ENCODE data around the gene PUDP.
"Not testable (repeated sequence)": the region's sequence is repeated elsewhere in the genome, so short reads cannot be mapped to it uniquely, and the experiment has no call there.

The PUDP gene

DNA sequence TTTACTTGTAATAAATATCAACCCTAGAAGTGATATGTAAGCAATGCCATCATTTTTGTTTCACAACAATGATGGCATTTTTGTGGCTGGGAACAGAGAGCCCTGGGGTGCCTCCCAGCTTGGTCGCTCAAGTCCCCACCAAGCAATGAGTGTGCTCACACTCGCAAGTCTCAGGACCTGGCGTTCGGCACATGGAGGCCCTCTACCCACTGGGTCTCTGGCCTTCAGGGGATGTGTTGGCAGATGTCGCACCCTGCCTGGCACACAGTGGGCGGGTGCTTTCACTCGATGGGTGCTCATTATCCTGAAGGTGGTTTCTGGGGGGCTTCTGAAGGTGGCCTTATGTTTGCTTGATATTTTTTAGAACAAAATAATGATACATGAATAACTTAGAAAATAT, 75.1 kb downstream of the PUDP start:
- no peak for DNase-seq

DNA sequence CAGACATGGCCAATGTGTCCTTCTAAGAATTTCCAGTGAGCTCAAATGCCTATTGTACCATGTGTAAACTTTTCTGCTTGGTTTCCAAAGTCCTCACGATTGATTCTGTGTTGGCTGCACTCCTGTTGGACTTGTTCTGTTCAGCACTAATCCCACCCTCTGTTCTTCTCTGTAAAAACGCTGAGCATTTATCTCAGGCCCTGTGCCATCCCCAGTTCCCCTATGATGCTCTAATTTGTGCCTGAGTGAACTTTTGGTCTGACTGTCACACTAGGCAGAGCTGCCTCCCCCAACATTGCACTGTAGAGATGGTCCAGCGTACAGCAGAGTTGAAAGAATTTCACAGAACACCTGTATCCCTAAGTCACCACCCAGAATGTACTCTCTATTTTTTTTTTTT, 76.6 kb downstream of the PUDP start:
- DNase-seq: no peak

DNA sequence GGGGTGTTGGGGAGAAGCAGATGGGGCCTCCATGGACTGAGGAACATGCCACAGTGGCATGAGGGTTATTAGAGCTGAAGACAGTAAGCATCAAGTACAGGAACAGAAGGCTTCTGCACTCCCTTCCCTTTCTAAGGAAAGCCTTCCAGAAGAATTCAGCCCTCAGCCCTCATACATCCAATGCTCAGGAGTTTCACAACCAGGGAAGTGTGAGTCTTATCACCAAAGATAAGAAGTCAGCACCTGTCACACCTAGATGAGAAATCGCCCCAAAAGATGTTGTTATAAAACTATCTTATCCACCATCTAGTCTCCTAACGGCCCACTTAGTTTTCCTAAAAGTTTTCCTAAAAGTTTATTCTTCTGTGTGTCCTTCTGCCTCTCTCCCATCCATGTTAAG, 78.4 kb downstream of the PUDP start:
- no peak for DNase-seq

DNA sequence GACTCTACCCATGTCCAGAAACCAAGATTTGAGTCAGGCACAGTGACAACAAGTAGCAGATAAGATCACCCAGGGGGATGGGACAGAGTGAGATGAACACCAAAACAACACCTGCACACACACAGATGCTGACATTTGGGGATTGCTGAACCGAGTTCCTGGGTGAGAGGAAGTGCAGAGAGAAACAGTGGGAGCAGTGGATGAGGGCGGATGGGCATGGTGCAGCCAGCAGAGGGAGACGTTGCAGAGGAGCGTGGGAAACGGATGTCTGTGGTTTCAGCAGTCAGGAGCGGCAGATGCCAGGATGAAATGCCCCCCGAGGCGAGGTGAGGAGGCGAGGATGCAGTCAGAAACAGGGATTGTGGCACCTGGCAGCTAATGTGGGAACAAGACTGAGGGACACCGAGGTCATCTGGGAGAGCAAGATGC, 79.0 kb downstream of the PUDP start:
- DNase-seq: no peak

DNA sequence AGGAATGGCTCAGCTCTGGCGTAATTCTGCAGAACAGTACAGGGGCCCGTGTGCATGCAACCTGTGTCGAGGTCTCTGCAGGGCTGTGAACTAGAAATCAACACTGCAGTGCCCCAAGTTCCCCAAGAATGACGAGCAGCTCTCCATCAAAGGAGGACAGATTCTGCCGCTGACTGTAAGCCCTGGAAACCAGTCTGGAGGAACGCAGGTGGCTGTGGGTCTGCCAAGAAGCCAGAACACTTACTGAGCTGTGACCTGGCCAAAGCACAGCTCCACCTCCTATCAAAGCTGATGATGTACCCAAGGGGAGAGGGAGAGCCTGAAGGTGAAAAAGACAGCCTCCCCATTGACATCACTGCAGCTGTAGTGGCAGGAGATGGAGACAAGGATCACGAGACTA, 80.7 kb downstream of the PUDP start:
- DNase-seq: no peak

GRCh38 chrX:7065473-7065872, 82.5 kb downstream of the PUDP start:
- DNase-seq: no peak

- no peak for DNase-seq
Measured at GRCh38 chrX:7062903-7063302, 85.0 kb downstream of the PUDP start.

DNA sequence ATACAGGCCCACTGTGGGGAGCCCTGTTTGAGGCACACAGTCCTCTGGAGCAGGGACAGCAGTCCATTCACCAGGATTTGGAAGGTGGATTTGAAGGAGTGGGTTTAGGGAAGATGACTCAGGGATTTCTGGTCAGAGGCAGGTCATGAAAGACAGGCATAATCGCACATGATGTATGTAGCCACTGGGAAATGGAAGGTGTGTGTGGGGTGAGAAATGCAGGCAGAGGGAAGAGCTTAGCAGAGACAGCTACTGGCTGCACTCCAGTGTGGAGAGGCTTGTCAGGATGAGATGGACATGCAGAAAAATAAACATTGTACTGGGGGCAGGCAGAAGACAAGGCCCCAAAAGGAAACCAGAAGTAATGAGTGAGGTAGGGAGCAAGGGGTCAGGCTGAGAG, 85.7 kb downstream of the PUDP start:
- DNase-seq: no peak

- no peak for DNase-seq
Measured at GRCh38 chrX:7061429-7061828, 86.5 kb downstream of the PUDP start.

- DNase-seq: no peak
Measured at GRCh38 chrX:7060444-7060843, 87.5 kb downstream of the PUDP start.

DNA sequence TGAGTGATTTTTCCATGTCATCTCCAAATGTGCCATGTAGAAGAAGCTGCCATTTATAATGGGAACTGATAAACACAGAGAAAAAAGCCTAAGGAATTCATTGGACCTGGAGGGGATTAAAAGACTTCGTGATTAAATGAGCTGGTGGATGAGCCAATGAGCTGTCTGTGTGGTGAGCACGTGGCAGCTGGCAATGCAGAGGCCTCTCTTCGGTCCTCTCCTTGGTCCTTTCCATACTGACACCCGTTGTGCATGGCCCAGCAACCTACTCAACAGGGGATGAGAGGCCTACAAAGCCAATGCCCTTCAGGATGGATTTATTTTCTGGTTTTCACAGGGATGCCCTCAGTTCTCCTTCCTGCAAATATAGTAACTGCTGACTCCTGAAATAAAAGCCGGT, 88.1 kb downstream of the PUDP start:
- DNase-seq: no peak

- DNase-seq: no peak
Measured at GRCh38 chrX:7059214-7059838, 88.6 kb downstream of the PUDP start.

GRCh38 chrX:7055386-7056137, 92.4 kb downstream of the PUDP start:
- no peak for DNase-seq

- no peak for DNase-seq
Measured at GRCh38 chrX:7054219-7055216, 93.4 kb downstream of the PUDP start.

DNA sequence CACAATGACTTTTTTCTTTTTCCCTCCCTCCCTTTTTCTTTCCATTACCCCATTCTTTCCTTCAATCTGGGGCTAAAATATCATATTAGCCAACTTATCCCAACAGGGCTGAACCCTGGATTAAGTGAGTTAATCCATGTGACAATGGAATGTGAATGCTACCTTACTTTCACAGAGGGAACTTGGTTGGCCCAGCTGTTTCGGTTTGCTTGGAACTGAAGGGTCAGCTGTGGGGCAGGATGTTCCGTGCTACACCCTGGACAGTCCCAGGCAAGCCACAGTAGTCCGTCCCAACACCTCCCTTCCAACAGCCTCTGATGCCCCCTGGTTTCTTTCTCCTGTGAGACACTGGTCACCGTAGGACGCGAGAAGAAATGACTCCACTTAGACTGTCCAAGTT, 95.4 kb downstream of the PUDP start:
- DNase-seq: no peak

DNA sequence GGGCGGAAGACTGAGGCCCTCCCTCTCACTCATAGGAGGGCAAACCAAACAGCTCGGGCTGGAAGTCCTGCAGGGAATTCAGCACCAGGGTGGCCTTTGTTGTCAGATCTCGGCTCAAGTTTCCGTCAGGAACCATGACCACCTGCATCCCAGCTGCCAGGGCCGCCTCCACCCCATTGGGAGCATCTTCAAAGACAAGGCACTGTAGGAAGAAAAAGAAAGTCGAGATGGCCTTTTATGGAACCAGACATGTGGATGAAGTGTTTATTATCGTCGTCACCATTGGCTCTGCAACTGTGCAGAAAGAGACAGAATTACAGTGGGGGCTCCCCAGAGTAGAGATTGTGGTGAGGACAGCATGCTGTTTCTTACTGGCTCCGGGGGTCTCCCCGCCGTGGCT, 97.7 kb downstream of the PUDP start:
- no peak for DNase-seq

GRCh38 chrX:7047951-7048350, 100.0 kb downstream of the PUDP start:
- DNase-seq: no peak

- no peak for DNase-seq
Measured at GRCh38 chrX:7045238-7045955, 102.6 kb downstream of the PUDP start.

DNA sequence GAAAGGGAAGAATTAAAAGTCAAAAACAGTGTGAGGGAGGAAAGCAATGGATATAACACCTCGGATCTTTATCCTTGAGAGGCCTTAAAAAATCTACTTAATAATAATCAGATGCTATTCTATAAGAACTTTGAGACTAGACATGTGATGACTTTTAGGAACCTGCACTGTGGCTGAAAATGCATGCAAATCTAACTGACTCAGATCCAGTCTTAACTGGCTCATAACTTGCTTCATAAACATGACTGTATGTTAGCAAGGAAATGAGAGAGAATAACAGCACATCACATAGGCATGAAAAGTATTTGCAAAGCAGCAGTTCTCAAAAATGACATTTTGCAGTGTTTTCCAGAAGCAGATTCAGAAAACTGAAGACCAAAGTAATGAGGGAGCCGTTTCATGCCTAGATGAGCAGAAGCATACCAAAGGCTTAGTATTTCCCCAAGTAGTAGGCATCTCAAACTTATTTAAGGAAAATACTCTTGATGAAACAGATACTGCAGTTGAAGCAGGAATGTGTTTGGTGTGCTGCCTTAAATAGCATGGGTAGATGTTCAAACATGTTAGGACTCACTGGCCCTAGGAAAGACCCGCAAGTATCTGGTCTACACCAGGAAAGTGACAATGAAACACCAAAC, 104.0 kb downstream of the PUDP start:
- not testable (repeated sequence) for DNase-seq

GRCh38 chrX:7028246-7028645, 119.7 kb downstream of the PUDP start:
- DNase-seq: no peak

DNA sequence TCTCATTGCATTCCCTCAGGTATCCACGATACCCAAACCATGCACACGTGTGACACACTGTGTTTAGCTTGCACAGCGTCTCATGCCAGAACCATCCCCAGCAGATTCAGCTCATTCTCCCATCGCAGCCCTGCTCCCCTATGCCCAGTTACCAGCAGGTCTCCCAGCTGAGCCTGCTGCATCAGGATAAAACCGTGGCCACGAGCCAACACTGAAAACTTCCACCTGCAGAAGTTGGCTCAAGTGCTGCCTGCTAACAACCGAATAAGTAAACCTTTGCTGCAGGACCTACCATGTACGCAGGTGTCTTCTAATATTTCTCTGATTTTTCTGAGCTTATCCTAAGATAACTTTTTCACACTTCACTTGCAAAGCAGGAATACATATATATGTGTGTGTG, 120.9 kb downstream of the PUDP start:
- no peak for DNase-seq

- not testable (repeated sequence) for DNase-seq
Measured at GRCh38 chrX:7026365-7026764, 121.6 kb downstream of the PUDP start.

All from activated gamma-delta T cell (primary cell).